Retinal pigment epithelial cell (primary cell): ENCODE data around the gene RNU6-9.
A peak's percentile ranks its signal among the peaks of the same experiment; 100 is the strongest.

Source experiments
- DNase-seq: peaks from one replicate; pipeline ENCODE4 v3.0.0-alpha.2; 2010; ENCODE audit warnings: low read depth
- H3K4me3 ChIP-seq: 2 replicates; pipeline ENCODE4 v1.5.1; 2011; ENCODE audit warnings: mild to moderate bottlenecking, low read length, control low read depth, moderate library complexity
- TF ChIP-seq, protein P1 (sequence below): conservative IDR thresholded peaks from 2 replicates; pipeline ENCODE4 v1.5.1; 2011; ENCODE audit warnings: low read depth, low read length, control low read depth, inconsistent platforms

RNU6-9 gene

DNA sequence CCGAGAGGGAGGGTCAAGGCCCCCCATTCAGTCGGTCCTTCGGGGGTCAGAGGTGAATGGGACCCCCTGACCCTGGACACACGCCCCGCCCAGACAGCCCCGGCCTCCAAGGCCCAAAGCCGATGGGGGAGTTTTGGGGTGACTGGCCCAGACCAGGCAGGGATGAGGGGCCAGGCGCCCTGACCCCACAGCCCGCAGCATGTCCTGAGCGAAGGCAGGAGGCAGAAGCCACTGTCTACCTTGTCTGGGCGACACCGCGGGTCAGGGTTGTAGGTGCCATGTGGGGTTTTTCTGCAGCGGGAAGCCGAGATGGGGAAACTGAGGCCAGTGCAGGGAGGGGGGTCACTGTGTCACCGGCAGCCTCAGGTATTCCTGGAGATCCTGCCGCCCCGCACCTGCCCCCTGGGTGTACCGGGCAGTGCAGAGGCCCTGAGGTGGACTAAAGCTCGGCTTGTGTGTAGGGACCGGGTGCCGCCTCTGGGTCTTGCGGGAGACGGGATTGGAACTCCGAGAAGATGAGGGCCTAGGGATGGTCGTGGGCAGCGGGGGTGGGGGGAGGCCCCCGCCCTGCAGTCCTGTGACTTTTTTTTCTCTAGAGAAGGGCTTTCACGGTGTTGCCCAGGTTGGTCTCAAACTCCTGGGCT, 41.0 kb downstream of the RNU6-9 start:
- DNase-seq = no peak
- TF ChIP-seq, protein P1, sequence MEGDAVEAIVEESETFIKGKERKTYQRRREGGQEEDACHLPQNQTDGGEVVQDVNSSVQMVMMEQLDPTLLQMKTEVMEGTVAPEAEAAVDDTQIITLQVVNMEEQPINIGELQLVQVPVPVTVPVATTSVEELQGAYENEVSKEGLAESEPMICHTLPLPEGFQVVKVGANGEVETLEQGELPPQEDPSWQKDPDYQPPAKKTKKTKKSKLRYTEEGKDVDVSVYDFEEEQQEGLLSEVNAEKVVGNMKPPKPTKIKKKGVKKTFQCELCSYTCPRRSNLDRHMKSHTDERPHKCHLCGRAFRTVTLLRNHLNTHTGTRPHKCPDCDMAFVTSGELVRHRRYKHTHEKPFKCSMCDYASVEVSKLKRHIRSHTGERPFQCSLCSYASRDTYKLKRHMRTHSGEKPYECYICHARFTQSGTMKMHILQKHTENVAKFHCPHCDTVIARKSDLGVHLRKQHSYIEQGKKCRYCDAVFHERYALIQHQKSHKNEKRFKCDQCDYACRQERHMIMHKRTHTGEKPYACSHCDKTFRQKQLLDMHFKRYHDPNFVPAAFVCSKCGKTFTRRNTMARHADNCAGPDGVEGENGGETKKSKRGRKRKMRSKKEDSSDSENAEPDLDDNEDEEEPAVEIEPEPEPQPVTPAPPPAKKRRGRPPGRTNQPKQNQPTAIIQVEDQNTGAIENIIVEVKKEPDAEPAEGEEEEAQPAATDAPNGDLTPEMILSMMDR = no peak
- no peak overlapping the region for H3K4me3 ChIP-seq

DNA sequence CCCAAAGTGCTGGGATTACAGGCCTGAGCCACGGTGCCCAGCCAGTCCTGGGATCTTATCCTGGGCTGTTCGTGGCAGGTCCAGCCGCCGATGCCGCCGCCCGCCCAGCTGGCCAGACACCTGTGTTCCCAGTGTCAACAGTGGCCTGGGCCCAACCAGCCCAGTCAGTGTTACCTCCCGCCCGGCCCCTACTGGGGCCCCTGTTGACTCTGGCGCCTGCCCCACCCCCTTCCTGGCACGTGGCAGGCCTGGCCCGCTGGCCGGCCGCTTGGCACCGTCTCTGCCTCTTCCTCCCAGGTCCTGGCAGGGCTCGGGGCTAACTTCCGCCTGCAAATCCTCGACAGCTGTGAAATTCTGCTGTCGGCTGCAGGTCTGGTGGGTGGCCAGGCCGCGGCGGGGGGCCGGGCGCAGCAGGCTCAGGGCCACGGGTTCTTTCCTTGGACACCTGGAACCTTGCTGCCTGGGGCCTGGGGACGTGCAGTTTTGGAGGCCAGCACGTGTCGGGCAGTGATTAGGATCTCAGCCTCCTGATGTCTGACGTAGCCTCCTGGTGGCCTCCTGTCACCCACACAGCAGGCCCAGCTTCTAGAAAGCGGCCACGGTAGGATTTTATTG, 41.7 kb downstream of the RNU6-9 start:
- TF ChIP-seq, protein P1 = no peak
- peak; percentile 51 for DNase-seq
- no peak overlapping the region for H3K4me3 ChIP-seq

DNA sequence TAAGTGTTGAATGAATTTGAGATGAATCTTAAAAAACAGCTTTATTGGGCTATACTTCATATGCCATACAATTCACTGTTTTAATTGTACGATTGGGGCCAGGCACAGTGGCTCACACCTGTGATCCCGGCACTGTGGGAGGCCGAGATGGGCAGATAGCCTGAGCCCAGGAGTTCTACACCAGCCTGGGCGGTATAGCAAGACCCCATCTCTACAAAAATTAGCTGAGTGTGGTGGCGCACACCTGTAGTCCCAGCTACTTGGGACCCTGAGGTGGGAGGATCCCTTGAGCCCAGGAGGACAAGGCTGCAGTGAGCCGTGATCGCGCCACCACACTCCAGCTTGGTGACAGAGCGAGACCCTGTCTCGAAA, 42.9 kb downstream of the RNU6-9 start:
- DNase-seq = no peak
- H3K4me3 ChIP-seq = no peak overlapping the region
- TF ChIP-seq, protein P1 = no peak

DNA sequence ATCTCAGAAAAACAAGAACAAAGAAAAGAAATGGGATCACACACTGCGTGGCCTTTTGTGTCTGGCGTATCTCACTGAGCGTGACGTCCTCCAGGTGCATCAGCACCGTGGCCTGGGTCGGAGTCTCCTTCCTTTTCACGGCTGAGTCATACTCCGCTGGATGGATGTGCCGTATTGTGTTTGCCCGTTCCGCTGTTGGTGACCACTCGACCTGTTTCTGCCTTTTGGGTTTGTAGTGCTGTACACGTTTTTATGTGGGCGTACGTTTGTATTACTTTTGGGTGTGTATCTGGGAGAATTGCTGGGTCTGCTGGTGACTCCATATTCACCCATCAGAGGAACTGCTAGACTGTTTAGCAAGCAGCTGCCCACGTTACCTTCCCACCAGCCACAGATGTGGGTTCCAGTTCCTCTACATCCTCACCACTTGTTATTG, 44.0 kb downstream of the RNU6-9 start:
- TF ChIP-seq, protein P1 = no peak
- no peak for DNase-seq
- no peak overlapping the region for H3K4me3 ChIP-seq

DNA sequence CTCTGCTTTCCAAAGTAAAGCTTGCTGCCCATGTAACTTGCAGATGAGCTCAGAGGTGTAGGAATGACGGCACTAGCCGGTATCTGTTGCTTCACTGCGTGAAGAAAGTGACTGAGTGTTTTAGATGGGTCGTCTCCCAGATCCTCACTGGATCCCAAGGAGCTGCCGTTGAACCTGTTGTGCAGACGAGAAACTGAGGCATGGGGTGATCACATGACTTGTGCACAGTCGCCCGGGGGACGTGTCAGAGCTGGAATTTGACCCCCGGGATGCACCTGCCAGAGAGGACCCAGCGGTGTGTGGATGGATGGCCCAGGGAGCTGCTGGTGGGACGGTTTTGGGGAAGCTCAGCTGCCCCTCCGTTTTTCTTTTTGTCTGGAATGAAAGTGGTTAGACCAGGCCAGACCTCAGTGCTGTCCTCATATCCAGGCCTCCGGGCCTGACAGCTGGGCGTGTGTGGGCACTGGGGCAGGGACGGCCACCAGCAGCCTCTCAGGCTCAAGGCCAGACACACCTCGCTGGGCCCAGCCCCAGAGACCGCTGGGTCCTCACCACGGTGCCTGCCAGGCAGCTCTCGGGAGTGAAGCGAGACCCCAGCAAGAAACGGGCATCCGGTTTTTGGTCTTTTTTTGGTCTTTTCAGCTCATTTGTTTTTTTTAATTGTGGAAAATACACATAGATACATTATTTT, 45.1 kb downstream of the RNU6-9 start:
- no peak for DNase-seq
- TF ChIP-seq, protein P1 = no peak
- H3K4me3 ChIP-seq = no peak overlapping the region

DNA sequence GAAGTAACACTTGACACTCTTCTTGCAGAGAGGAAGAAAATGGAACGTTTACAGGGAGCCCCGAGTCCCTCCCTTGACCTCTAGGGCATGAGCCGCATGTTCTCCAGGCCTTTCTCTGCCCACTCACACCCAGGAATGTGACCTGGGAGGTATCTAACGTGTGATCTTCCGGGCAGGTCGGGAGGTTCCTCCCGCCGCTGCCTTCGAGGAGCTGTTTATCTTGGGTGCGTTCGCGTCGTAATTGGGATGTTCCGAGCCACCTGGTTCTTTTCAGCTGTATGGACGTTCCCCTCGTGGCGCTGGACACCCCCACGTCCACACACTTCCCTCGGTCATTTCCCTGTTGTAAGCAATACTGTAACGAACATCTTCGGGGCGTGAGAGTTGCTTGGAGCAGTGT, 46.2 kb downstream of the RNU6-9 start:
- H3K4me3 ChIP-seq = no peak overlapping the region
- TF ChIP-seq, protein P1 = no peak
- DNase-seq = no peak
